DND-41 (cell line): ENCODE measurements around the gene GGNBP2.

ENCODE experiments used
- ATAC-seq: fragments of 200-7000 bp; cut with Tn5 transposase; 3 replicates; pipeline ENCODE4 v1.9.1; 2021; ENCODE audit warnings: low read depth; ENCODE audit not compliant: insufficient read depth
- DNase-seq: peaks from one replicate; pipeline ENCODE4 v3.0.0-alpha.2; 2020
- H2AFZ ChIP-seq: 2 replicates; pipeline ENCODE4 v1.6.0; 2012; ENCODE audit warnings: low read depth, low read length
- H3K27ac ChIP-seq: 2 replicates; pipeline ENCODE4 v1.5.1; 2012; ENCODE audit warnings: low read length, inconsistent platforms
- H3K27me3 ChIP-seq: fragments of 200-600 bp; sonication (generic); 2 replicates; pipeline ENCODE4 v1.6.0; 2012; ENCODE audit warnings: low read length, mild to moderate bottlenecking, inconsistent platforms; ENCODE audit not compliant: insufficient read depth, poor library complexity
- H3K36me3 ChIP-seq: 2 replicates; pipeline ENCODE4 v1.5.1; 2012; ENCODE audit warnings: low read length, inconsistent platforms; ENCODE audit not compliant: insufficient read depth
- H3K4me1 ChIP-seq: 2 replicates; pipeline ENCODE4 v1.5.1; 2012; ENCODE audit warnings: mild to moderate bottlenecking, low read length; ENCODE audit not compliant: insufficient read depth
- H3K4me2 ChIP-seq: 2 replicates; pipeline ENCODE4 v1.6.0; 2012; ENCODE audit warnings: mild to moderate bottlenecking, moderate library complexity, low read length, inconsistent platforms; ENCODE audit not compliant: insufficient read depth
- H3K4me3 ChIP-seq, 2 experiments: fragments of 200-600 bp in 1 of 2; shearing (Covaris generic) in 1 of 2; 2 replicates each; pipeline ENCODE4 v1.5.1; 2012 to 2016; ENCODE audit warnings: inconsistent platforms in 2 of 2, low read length in 2 of 2, mild to moderate bottlenecking in 2 of 2, low read depth in 1 of 2, moderate library complexity in 1 of 2
- H3K79me2 ChIP-seq: 2 replicates; pipeline ENCODE4 v1.6.0; 2012; ENCODE audit warnings: low read length, inconsistent platforms; ENCODE audit not compliant: insufficient read depth
- H3K9ac ChIP-seq: 2 replicates; pipeline ENCODE4 v1.6.0; 2012; ENCODE audit warnings: low read depth, mild to moderate bottlenecking, inconsistent platforms, low read length, moderate library complexity
- H3K9me3 ChIP-seq: 2 replicates; pipeline ENCODE4 v1.5.1; 2012; ENCODE audit warnings: low read length, moderate library complexity, mild to moderate bottlenecking, inconsistent platforms; ENCODE audit not compliant: insufficient read depth, severe bottlenecking
- H4K20me1 ChIP-seq: 2 replicates; pipeline ENCODE4 v1.6.0; 2012; ENCODE audit warnings: low read length; ENCODE audit not compliant: insufficient read depth
- CTCF ChIP-seq: IDR thresholded peaks from 2 replicates; pipeline ENCODE4 v1.5.1; 2012; ENCODE audit warnings: borderline replicate concordance, low read length, moderate library complexity, mild to moderate bottlenecking; ENCODE audit not compliant: poor library complexity, severe bottlenecking; ENCODE audit errors: extremely low read depth
- EZH2 ChIP-seq: IDR thresholded peaks from 3 replicates; pipeline ENCODE4 v1.6.1; 2012; ENCODE audit warnings: borderline replicate concordance, low read depth, mild to moderate bottlenecking, moderate library complexity, low read length, inconsistent platforms; ENCODE audit not compliant: severe bottlenecking

The GGNBP2 gene

GRCh38 chr17:36545077-36545464, 352 bp downstream of the GGNBP2 start:
- Histone ChIP-seq H3K79me2 (peaks cover 68% of the 10 kb centered on the region), H3K4me3 (peak overlapping the region; percentile 99), H3K4me2 (peak overlapping the region; percentile 60), H3K27ac (peak overlapping the region; percentile 99), H3K4me1 (peaks cover 42% of the 10 kb centered on the region), H3K9ac (peak overlapping the region; percentile 100), H3K36me3 (peaks cover 34% of the 10 kb centered on the region), H3K27me3 (no peaks in the 10 kb centered on the region), H2AFZ (peak overlapping the region; percentile 88), H3K9me3 (no peaks in the 10 kb centered on the region), H4K20me1 (peaks cover 30% of the 10 kb centered on the region)
- DNase-seq (no peak), ATAC-seq (no peak; the same call in 2 of the 3 replicates)
- TF ChIP-seq EZH2 = no peak
- TF ChIP-seq CTCF = no peak

- H3K4me3 ChIP-seq = peak overlapping the region; percentile 69 to 77
- H3K27me3 ChIP-seq = no peaks in the 10 kb centered on the region
- H3K4me2 ChIP-seq = peak overlapping the region; percentile 88
- DNase-seq (peak; percentile 98), ATAC-seq (peak; percentile 86)
- no peaks in the 10 kb centered on the region for H3K9me3 ChIP-seq
- H4K20me1 ChIP-seq = peaks cover 36% of the 10 kb centered on the region
- no peak for TF ChIP-seq EZH2
- H3K27ac ChIP-seq = peak overlapping the region; percentile 79
- H2AFZ ChIP-seq = peak overlapping the region; percentile 59
- H3K79me2 ChIP-seq = peaks cover 75% of the 10 kb centered on the region
- peaks cover 47% of the 10 kb centered on the region for H3K4me1 ChIP-seq
- H3K36me3 ChIP-seq = peaks cover 41% of the 10 kb centered on the region
- peak overlapping the region; percentile 100 for H3K9ac ChIP-seq
Measured at GRCh38 chr17:36545465-36546417, 1.0 kb downstream of the GGNBP2 start.

- H3K27ac ChIP-seq = peak overlapping the region; percentile 79
- H3K9me3 ChIP-seq = no peaks in the 10 kb centered on the region
- no peaks in the 10 kb centered on the region for H3K27me3 ChIP-seq
- no peak for TF ChIP-seq EZH2
- TF ChIP-seq CTCF = no peak
- peaks cover 83% of the 10 kb centered on the region for H3K79me2 ChIP-seq
- peak overlapping the region; percentile 88 for H3K4me2 ChIP-seq
- H4K20me1 ChIP-seq = peaks cover 43% of the 10 kb centered on the region
- H3K4me1 ChIP-seq = peaks cover 50% of the 10 kb centered on the region
- no peak overlapping the region for H2AFZ ChIP-seq
- DNase-seq = no peak
- peak overlapping the region; percentile 100 for H3K9ac ChIP-seq
- peaks cover 43% of the 10 kb centered on the region for H3K36me3 ChIP-seq
- peak overlapping the region; percentile 69 to 77 for H3K4me3 ChIP-seq
- no peak for ATAC-seq
Measured at GRCh38 chr17:36546418-36547093, 1.8 kb downstream of the GGNBP2 start.

GRCh38 chr17:36547776-36548175, 3.1 kb downstream of the GGNBP2 start:
- Histone ChIP-seq H3K27me3 (no peaks in the 10 kb centered on the region), H3K36me3 (peaks cover 48% of the 10 kb centered on the region), H3K4me2 (peak overlapping the region; percentile 88), H3K9me3 (no peaks in the 10 kb centered on the region), H3K4me1 (peaks cover 50% of the 10 kb centered on the region), H2AFZ (no peak overlapping the region), H3K9ac (peak overlapping the region; percentile 100; the same call in 1 of the 2 replicates), H4K20me1 (peaks cover 49% of the 10 kb centered on the region), H3K27ac (0 out of 2 replicates have a peak overlapping the region, but pooled peaks have one; percentile 10), H3K4me3 (peak overlapping the region in 1 of 2 experiments; percentile 69; a peak in 1 of 4 replicates), H3K79me2 (peaks cover 92% of the 10 kb centered on the region)
- DNase-seq = no peak
- ATAC-seq = no peak
- no peak for TF ChIP-seq EZH2
